HG03103 (cell line): ENCODE measurements around the gene PARP15.
"Not testable (repeated sequence)": the region's sequence is repeated elsewhere in the genome, so short reads cannot be mapped to it uniquely, and the experiment has no call there.

ENCODE experiments used
- ATAC-seq: cut with Tn5 transposase; IDR thresholded peaks from one replicate; pipeline ENCODE4 v1.9.1; 2021; ENCODE audit warnings: low read depth; ENCODE audit not compliant: unreplicated experiment

Gene PARP15

GRCh38 chr3:122577409-122578031, at the start of gene PARP15:
Gene PARP15 (plus strand): TSS chr3:122577650. CDS start chr3:122577668, 18 bp downstream.
- ATAC-seq = no peak

- ATAC-seq = no peak
These were observed 47.3 kb upstream of the PARP15 start for GRCh38 chr3:122530164-122530563.

GRCh38 chr3:122533480-122533879, 44.0 kb upstream of the PARP15 start:
- no peak for ATAC-seq

GRCh38 chr3:122533931-122534334, 43.5 kb upstream of the PARP15 start:
- ATAC-seq = peak; percentile 96

- ATAC-seq = no peak
These were observed 41.4 kb upstream of the PARP15 start for GRCh38 chr3:122535964-122536631.

- no peak for ATAC-seq
These were observed 40.8 kb upstream of the PARP15 start for GRCh38 chr3:122536632-122537001.

GRCh38 chr3:122538956-122539490, 38.4 kb upstream of the PARP15 start:
- no peak for ATAC-seq

GRCh38 chr3:122546151-122546550, 31.3 kb upstream of the PARP15 start:
- no peak for ATAC-seq

GRCh38 chr3:122548076-122548475, 29.4 kb upstream of the PARP15 start:
- ATAC-seq = no peak

GRCh38 chr3:122548619-122549018, 28.8 kb upstream of the PARP15 start:
- no peak for ATAC-seq

GRCh38 chr3:122553171-122553570, 24.3 kb upstream of the PARP15 start:
- ATAC-seq = no peak

- ATAC-seq = no peak
These were observed 22.0 kb upstream of the PARP15 start for GRCh38 chr3:122555275-122556071.

- ATAC-seq = no peak
These were observed 20.1 kb upstream of the PARP15 start for GRCh38 chr3:122557356-122557755.

- no peak for ATAC-seq
These were observed 18.8 kb upstream of the PARP15 start for GRCh38 chr3:122558605-122559004.

- ATAC-seq = no peak
These were observed 17.5 kb upstream of the PARP15 start for GRCh38 chr3:122559906-122560305.

GRCh38 chr3:122560680-122561079, 16.8 kb upstream of the PARP15 start:
- ATAC-seq = no peak

- no peak for ATAC-seq
These were observed 14.3 kb upstream of the PARP15 start for GRCh38 chr3:122562923-122563716.

- ATAC-seq = no peak
These were observed 13.8 kb upstream of the PARP15 start for GRCh38 chr3:122563717-122564025.

GRCh38 chr3:122564155-122564912, 13.1 kb upstream of the PARP15 start, which contains the start of the genes DTX3L and PARP9:
Gene DTX3L (plus strand): TSS chr3:122564338. CDS start chr3:122564427, 89 bp downstream.
Gene PARP9 (minus strand): TSS chr3:122564300. CDS start chr3:122559620, 4,680 bp downstream.
- ATAC-seq = peak; percentile 69

GRCh38 chr3:122568131-122568530, 9.3 kb upstream of the PARP15 start:
- not testable (repeated sequence) for ATAC-seq
